GM21390 (cell line): ENCODE results near the gene MEX3A.
"Not testable (repeated sequence)": the region's sequence is repeated elsewhere in the genome, so short reads cannot be mapped to it uniquely, and the experiment has no call there.

Experiments used
- ATAC-seq: cut with Tn5 transposase; IDR thresholded peaks from one replicate; pipeline ENCODE4 v1.9.1; 2021; ENCODE audit not compliant: unreplicated experiment

MEX3A gene

GRCh38 chr1:156082309-156083091 lies at the start of gene MEX3A:
MEX3A (minus strand) TSS chr1:156082465; CDS start chr1:156081998, 467 bp downstream.
- no peak for ATAC-seq

GRCh38 chr1:156130578-156130942 lies 48.3 kb upstream of the MEX3A start:
- ATAC-seq: no peak

GRCh38 chr1:156129687-156130577 lies 47.7 kb upstream of the MEX3A start:
- ATAC-seq: no peak

- ATAC-seq: no peak
Observed at GRCh38 chr1:156128654-156129597, 46.7 kb upstream of the MEX3A start.

- no peak for ATAC-seq
Observed at GRCh38 chr1:156128308-156128653, 46.0 kb upstream of the MEX3A start.

GRCh38 chr1:156126630-156127534 lies 44.6 kb upstream of the MEX3A start:
- ATAC-seq: peak; percentile 49

GRCh38 chr1:156126043-156126629 lies 43.9 kb upstream of the MEX3A start:
- ATAC-seq: no peak

GRCh38 chr1:156125544-156125943 lies 43.3 kb upstream of the MEX3A start:
- not testable (repeated sequence) for ATAC-seq

GRCh38 chr1:156124557-156125483 lies 42.6 kb upstream of the MEX3A start:
- no peak for ATAC-seq

GRCh38 chr1:156123356-156124196 lies 41.3 kb upstream of the MEX3A start:
- no peak for ATAC-seq

GRCh38 chr1:156122519-156123355 lies 40.5 kb upstream of the MEX3A start:
- no peak for ATAC-seq

- no peak for ATAC-seq
Observed at GRCh38 chr1:156122086-156122485, 39.8 kb upstream of the MEX3A start.

GRCh38 chr1:156121457-156121856 lies 39.2 kb upstream of the MEX3A start:
- ATAC-seq: no peak

- ATAC-seq: not testable (repeated sequence)
Observed at GRCh38 chr1:156121005-156121404, 38.7 kb upstream of the MEX3A start.

GRCh38 chr1:156120318-156120717 lies 38.1 kb upstream of the MEX3A start:
- ATAC-seq: no peak

- ATAC-seq: no peak
Observed at GRCh38 chr1:156119503-156120209, 37.4 kb upstream of the MEX3A start.
